Liver (tissue), 9 donors: ENCODE data around the gene C10orf62. TPM values are rescaled to one million over a fixed set of nuclear protein-coding genes. Genes with fewer than 3 reads are reported as not detected.

ENCODE experiments used
- DNase-seq: peaks from one replicate; pipeline ENCODE4 v3.0.0-alpha.2; 2017; ENCODE audit warnings: low spot score
- H3K27ac ChIP-seq, 2 donors: one replicate each; pipeline ENCODE4 v1.7.0; 2013; ENCODE audit warnings: inconsistent platforms in 2 of 2, low read length in 2 of 2, control low read depth in 1 of 2, low read depth in 1 of 2, mild to moderate bottlenecking in 1 of 2
- H3K27me3 ChIP-seq, 4 donors: one replicate each; pipeline versions ENCODE4 v1.6.1 to v1.7.0; 2013; ENCODE audit warnings: low read length in 3 of 4, inconsistent platforms in 1 of 4, mild to moderate bottlenecking in 1 of 4, moderate library complexity in 1 of 4; ENCODE audit not compliant: control insufficient read depth in 4 of 4, insufficient read depth in 4 of 4
- H3K36me3 ChIP-seq, 4 donors: one replicate each; pipeline versions ENCODE4 v1.6.1 to v1.7.0; 2013; ENCODE audit warnings: low read length in 3 of 4, mild to moderate bottlenecking in 3 of 4, low read depth in 1 of 4, moderate library complexity in 1 of 4; ENCODE audit not compliant: control insufficient read depth in 4 of 4, insufficient read depth in 3 of 4
- H3K4me1 ChIP-seq, 4 donors: one replicate each; pipeline versions ENCODE4 v1.6.1 to v1.7.0; 2013; ENCODE audit warnings: low read length in 3 of 4, mild to moderate bottlenecking in 3 of 4, moderate library complexity in 1 of 4; ENCODE audit not compliant: control insufficient read depth in 4 of 4, insufficient read depth in 4 of 4
- H3K4me3 ChIP-seq, 3 donors: one replicate each; pipeline versions ENCODE4 v1.6.1 to v1.7.0; 2013; ENCODE audit warnings: low read length in 3 of 3, control low read depth in 1 of 3, low read depth in 1 of 3, mild to moderate bottlenecking in 1 of 3
- H3K9ac ChIP-seq, 2 donors: one replicate each; pipeline ENCODE4 v1.7.0; 2013; ENCODE audit warnings: low read length in 2 of 2, mild to moderate bottlenecking in 2 of 2, moderate library complexity in 2 of 2, control low read depth in 1 of 2, low read depth in 1 of 2
- H3K9me3 ChIP-seq, 4 donors: one replicate each; pipeline versions ENCODE4 v1.6.1 to v1.7.0; 2013; ENCODE audit warnings: low read length in 3 of 4; ENCODE audit not compliant: control insufficient read depth in 4 of 4
- EGR1 ChIP-seq, 2 donors: IDR thresholded peaks; 2 replicates each; pipeline ENCODE4 v1.6.1; 2016 to 2018; ENCODE audit warnings: antibody characterized with exemption in 2 of 2, low read depth in 2 of 2
- FOXA2 ChIP-seq: IDR thresholded peaks from 2 replicates; pipeline ENCODE4 v1.6.1; 2016; ENCODE audit warnings: antibody characterized with exemption
- JUND ChIP-seq, 2 donors: IDR thresholded peaks; 2 replicates each; pipeline ENCODE4 v1.6.1; 2016; ENCODE audit warnings: antibody characterized with exemption in 2 of 2
- RAD21 ChIP-seq, 2 donors: IDR thresholded peaks; 2 replicates each; pipeline ENCODE4 v1.6.1; 2016; ENCODE audit warnings: antibody characterized with exemption in 2 of 2, mild to moderate bottlenecking in 2 of 2
- RXRA ChIP-seq, 2 donors: IDR thresholded peaks; 2 replicates each; pipeline ENCODE4 v1.6.1; 2017 to 2018; ENCODE audit warnings: antibody characterized with exemption in 2 of 2, mild to moderate bottlenecking in 1 of 2
- SP1 ChIP-seq: IDR thresholded peaks from 2 replicates; pipeline ENCODE4 v1.6.1; 2018; ENCODE audit warnings: antibody characterized with exemption, mild to moderate bottlenecking
- WGBS: extraction: QIAGEN DNeasy Blood & Tissue Kit; methylation state at CpG from one replicate; pipeline ENCODE4 v1.1.7; 2013; 5-methylcytosine and 5-hydroxymethylcytosine counted together
- polyA plus RNA-seq, 2 donors: library from polyadenylated mRNA; stranded (reverse) in 1 of 2; unstranded in 1 of 2; fragments of 200-250 nt in 1 of 2; fragments of >200 nt in 1 of 2; fragmentation: Nextera tagmentation in 1 of 2; extraction: Ambion mirVana in 1 of 2; gene quantifications; one replicate each; pipeline versions ENCODE4 v1.2.1 to v1.2.3, GENCODE V29; 2013 to 2015
- total RNA-seq, 2 donors: library from RNA; depleted of rRNA; stranded (reverse); fragments of >200 nt; gene quantifications; one replicate each; pipeline ENCODE4 v1.2.3, GENCODE V29; 2014
- TF ChIP-seq, protein P1 (sequence below): IDR thresholded peaks from 2 replicates; pipeline ENCODE4 v1.6.1; 2016; ENCODE audit warnings: antibody characterized with exemption, mild to moderate bottlenecking
- TF ChIP-seq, protein P2 (sequence below): IDR thresholded peaks from 2 replicates; pipeline ENCODE4 v1.6.1; 2016; ENCODE audit warnings: antibody characterized with exemption
- TF ChIP-seq, protein P3 (sequence below): IDR thresholded peaks from 2 replicates; pipeline ENCODE4 v1.6.1; 2016; ENCODE audit warnings: antibody characterized with exemption
- TF ChIP-seq, protein P4 (sequence below): fragments of 150-350 bp; IDR thresholded peaks from 2 replicates; pipeline ENCODE4 v1.5.1; 2017; ENCODE audit warnings: improper control_type of control experiment, low read depth, low read length; ENCODE audit not compliant: missing input control
- donor health status: healthy.
- donor health status: healthy.
- donor health status: healthy.
- donor health status: healthy.
- donor health status: healthy.

Gene C10orf62
- total and polyA plus RNA-seq, 4 donors, result 0.16 to 3.0 (median 0.41) TPM

DNA sequence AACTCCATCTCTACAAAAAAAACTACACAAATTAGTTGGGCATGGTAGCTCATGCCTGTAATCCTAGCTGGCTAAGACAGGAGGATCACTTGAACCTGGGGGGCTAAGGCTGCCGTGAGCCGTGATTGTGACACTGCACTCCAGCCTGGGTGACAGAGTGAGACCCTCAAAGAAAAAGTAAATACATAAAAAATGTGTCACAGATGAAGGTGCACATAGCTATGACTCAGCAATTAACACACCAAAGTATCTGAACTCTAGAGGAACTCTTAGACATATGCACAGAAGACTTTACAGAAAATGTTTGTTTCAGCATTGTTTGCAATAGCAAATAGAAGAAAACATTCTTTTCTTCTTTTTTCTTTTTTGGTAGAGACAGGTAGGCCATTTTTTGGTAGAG, 8.3 kb downstream of the C10orf62 start:
- Histone ChIP-seq H3K9ac (no peak overlapping the region), H3K27me3 (no peaks in the 10 kb centered on the region), H3K9me3 (no peaks in the 10 kb centered on the region), H3K4me1 (peaks cover 3 to 11% (median 9%) of the 10 kb centered on the region in 4 donors), H3K27ac (no peak overlapping the region), H3K36me3 (peaks cover 0 to 10% (median 4%) of the 10 kb centered on the region in 4 donors), H3K4me3 (no peak overlapping the region)
- no peak for DNase-seq
- TF ChIP-seq, protein P1, sequence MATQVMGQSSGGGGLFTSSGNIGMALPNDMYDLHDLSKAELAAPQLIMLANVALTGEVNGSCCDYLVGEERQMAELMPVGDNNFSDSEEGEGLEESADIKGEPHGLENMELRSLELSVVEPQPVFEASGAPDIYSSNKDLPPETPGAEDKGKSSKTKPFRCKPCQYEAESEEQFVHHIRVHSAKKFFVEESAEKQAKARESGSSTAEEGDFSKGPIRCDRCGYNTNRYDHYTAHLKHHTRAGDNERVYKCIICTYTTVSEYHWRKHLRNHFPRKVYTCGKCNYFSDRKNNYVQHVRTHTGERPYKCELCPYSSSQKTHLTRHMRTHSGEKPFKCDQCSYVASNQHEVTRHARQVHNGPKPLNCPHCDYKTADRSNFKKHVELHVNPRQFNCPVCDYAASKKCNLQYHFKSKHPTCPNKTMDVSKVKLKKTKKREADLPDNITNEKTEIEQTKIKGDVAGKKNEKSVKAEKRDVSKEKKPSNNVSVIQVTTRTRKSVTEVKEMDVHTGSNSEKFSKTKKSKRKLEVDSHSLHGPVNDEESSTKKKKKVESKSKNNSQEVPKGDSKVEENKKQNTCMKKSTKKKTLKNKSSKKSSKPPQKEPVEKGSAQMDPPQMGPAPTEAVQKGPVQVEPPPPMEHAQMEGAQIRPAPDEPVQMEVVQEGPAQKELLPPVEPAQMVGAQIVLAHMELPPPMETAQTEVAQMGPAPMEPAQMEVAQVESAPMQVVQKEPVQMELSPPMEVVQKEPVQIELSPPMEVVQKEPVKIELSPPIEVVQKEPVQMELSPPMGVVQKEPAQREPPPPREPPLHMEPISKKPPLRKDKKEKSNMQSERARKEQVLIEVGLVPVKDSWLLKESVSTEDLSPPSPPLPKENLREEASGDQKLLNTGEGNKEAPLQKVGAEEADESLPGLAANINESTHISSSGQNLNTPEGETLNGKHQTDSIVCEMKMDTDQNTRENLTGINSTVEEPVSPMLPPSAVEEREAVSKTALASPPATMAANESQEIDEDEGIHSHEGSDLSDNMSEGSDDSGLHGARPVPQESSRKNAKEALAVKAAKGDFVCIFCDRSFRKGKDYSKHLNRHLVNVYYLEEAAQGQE, result no peak
- TF ChIP-seq JUND (IDR thresholded peaks at IDR 0.05), result no peak
- WGBS, result 93% methylated on average over 2 of the region's 2 CpGs

DNA sequence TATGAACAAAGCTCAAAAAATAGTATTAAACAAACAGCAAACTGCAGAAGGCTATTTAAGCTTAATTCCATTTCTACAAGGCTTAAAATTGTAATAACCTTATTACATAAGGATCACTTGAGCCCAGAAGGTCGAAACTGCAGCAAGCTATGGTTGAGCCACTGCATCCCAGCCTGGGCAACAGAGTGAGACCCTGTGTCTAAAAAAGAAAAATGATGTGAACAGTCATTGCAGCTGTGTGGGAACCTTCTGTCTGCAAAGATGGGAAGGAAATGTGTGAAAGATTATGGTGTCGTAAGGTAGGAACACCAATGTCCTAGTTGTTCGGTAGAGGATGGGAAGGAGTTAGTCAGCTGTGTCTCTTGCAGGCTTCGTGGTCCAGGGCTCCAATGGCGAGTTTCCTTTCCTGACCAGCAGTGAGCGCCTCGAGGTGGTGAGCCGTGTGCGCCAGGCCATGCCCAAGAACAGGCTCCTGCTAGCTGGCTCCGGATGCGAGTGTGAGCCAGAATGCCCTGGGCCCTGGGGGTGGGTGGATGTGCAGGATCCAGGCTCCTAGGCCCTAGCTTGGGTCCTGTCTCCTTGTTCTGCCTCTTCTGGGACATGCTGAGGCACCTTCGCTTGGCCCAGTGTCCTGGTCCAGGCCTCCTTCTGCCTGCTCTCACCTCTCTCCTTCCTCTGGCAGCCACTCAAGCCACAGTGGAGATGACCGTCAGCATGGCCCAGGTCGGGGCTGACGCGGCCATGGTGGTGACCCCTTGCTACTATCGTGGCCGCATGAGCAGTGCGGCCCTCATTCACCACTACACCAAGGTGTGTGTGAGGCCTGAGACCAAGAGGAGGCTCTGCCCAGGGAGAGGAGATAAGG, 9.1 kb downstream of the C10orf62 start:
- no peak overlapping the region for H3K27ac ChIP-seq
- DNase-seq, result no peak
- no peak overlapping the region for H3K9ac ChIP-seq
- no peaks in the 10 kb centered on the region for H3K9me3 ChIP-seq
- H3K4me3 ChIP-seq, result no peak overlapping the region
- no peak for TF ChIP-seq EGR1 (IDR thresholded peaks at IDR 0.05; ENCODE audit: low read depth in 2 of 2)
- no peak for TF ChIP-seq SP1
- TF ChIP-seq, protein P2, sequence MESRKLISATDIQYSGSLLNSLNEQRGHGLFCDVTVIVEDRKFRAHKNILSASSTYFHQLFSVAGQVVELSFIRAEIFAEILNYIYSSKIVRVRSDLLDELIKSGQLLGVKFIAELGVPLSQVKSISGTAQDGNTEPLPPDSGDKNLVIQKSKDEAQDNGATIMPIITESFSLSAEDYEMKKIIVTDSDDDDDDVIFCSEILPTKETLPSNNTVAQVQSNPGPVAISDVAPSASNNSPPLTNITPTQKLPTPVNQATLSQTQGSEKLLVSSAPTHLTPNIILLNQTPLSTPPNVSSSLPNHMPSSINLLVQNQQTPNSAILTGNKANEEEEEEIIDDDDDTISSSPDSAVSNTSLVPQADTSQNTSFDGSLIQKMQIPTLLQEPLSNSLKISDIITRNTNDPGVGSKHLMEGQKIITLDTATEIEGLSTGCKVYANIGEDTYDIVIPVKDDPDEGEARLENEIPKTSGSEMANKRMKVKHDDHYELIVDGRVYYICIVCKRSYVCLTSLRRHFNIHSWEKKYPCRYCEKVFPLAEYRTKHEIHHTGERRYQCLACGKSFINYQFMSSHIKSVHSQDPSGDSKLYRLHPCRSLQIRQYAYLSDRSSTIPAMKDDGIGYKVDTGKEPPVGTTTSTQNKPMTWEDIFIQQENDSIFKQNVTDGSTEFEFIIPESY, result no peak
- TF ChIP-seq, protein P3, sequence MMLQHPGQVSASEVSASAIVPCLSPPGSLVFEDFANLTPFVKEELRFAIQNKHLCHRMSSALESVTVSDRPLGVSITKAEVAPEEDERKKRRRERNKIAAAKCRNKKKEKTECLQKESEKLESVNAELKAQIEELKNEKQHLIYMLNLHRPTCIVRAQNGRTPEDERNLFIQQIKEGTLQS, result no peak
- H3K27me3 ChIP-seq, result no peaks in the 10 kb centered on the region
- 96% methylated on average over 19 of the region's 19 CpGs for WGBS
- peaks cover 3 to 11% (median 9%) of the 10 kb centered on the region in 4 donors for H3K4me1 ChIP-seq
- peaks cover 0 to 10% (median 5%) of the 10 kb centered on the region in 4 donors for H3K36me3 ChIP-seq

DNA sequence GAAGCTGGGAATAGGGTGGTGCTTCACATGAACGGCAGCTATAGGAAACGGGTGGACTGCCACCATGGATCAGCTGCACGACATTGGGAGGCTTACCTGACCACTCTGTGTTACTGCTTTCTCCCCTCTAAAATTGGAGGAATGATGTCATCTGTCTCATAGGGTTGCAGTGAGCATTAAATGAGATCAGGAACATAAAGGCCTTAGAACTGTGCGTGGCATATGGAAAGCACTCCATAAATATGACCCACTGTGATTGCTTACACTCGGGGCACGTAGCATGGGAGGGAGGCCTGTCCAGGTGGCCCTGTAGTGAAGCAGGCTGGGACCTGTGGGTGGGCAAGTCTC, 9.7 kb downstream of the C10orf62 start:
- Histone ChIP-seq H3K4me1 (peaks cover 3 to 11% (median 9%) of the 10 kb centered on the region in 4 donors), H3K9ac (no peak overlapping the region), H3K4me3 (no peak overlapping the region), H3K36me3 (peaks cover 1 to 11% (median 6%) of the 10 kb centered on the region in 4 donors), H3K27ac (no peak overlapping the region), H3K9me3 (no peaks in the 10 kb centered on the region), H3K27me3 (no peaks in the 10 kb centered on the region)
- 92% methylated on average over 6 of the region's 6 CpGs for WGBS
- TF ChIP-seq, protein P3, result no peak
- TF ChIP-seq, protein P4, sequence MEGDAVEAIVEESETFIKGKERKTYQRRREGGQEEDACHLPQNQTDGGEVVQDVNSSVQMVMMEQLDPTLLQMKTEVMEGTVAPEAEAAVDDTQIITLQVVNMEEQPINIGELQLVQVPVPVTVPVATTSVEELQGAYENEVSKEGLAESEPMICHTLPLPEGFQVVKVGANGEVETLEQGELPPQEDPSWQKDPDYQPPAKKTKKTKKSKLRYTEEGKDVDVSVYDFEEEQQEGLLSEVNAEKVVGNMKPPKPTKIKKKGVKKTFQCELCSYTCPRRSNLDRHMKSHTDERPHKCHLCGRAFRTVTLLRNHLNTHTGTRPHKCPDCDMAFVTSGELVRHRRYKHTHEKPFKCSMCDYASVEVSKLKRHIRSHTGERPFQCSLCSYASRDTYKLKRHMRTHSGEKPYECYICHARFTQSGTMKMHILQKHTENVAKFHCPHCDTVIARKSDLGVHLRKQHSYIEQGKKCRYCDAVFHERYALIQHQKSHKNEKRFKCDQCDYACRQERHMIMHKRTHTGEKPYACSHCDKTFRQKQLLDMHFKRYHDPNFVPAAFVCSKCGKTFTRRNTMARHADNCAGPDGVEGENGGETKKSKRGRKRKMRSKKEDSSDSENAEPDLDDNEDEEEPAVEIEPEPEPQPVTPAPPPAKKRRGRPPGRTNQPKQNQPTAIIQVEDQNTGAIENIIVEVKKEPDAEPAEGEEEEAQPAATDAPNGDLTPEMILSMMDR, result no peak
- no peak for TF ChIP-seq FOXA2
- no peak for TF ChIP-seq RXRA (IDR thresholded peaks at IDR 0.05)
- TF ChIP-seq RAD21 (IDR thresholded peaks at IDR 0.05), result no peak
- TF ChIP-seq EGR1 (IDR thresholded peaks at IDR 0.05; ENCODE audit: low read depth in 2 of 2), result no peak
- TF ChIP-seq SP1, result no peak
- no peak for DNase-seq
